ENCODE results near the gene FAM107B.

FAM107B gene

GRCh38 chr10:14758451-14758850 lies 16.2 kb downstream of the FAM107B start:
- ChIA-PET POLR2A (no interaction called here), CTCF (no interaction called here)

GRCh38 chr10:14757986-14758385 lies 16.7 kb downstream of the FAM107B start:
- ChIA-PET CTCF (no interaction called here), POLR2A (no interaction called here)
- H3K4me3 ChIP-seq (ENCODE audit: low read depth, low read length): no peak overlapping the region
- no peak for TF ChIP-seq CTCF (IDR thresholded peaks at IDR 0.05; ENCODE audit: insufficient read depth, low read length, missing control alignments)
- no peak for DNase-seq (ENCODE audit: low read depth, low spot score)

More at GRCh38 chr10:14758451-14758850, 16.2 kb downstream of the FAM107B start:
- no peak for DNase-seq (ENCODE audit: low read depth, low spot score)
- no peak overlapping the region for H3K4me3 ChIP-seq (ENCODE audit: low read depth, low read length)
- TF ChIP-seq CTCF (IDR thresholded peaks at IDR 0.05; ENCODE audit: insufficient read depth, low read length, missing control alignments): no peak

- no peak overlapping the region for H3K4me3 ChIP-seq (ENCODE audit: low read depth, low read length)
- POLR2A ChIA-PET: no interaction called here
- no peak for TF ChIP-seq CTCF (IDR thresholded peaks at IDR 0.05; ENCODE audit: insufficient read depth, low read length, missing control alignments)
- CTCF ChIA-PET: no interaction called here
- no peak for DNase-seq (ENCODE audit: low read depth, low spot score)
These were observed 17.3 kb downstream of the FAM107B start for GRCh38 chr10:14757394-14757793.

- no peak for TF ChIP-seq CTCF (IDR thresholded peaks at IDR 0.05; ENCODE audit: insufficient read depth, low read length, missing control alignments)
- POLR2A ChIA-PET: no interaction called here
- CTCF ChIA-PET: no interaction called here
- no peak for DNase-seq (ENCODE audit: low read depth, low spot score)
- H3K4me3 ChIP-seq (ENCODE audit: low read depth, low read length): no peak overlapping the region
These were observed 21.3 kb downstream of the FAM107B start for GRCh38 chr10:14753441-14753840.

- CTCF ChIA-PET: no interaction called here
- no peak for TF ChIP-seq CTCF (IDR thresholded peaks at IDR 0.05; ENCODE audit: insufficient read depth, low read length, missing control alignments)
- POLR2A ChIA-PET: no interaction called here
- DNase-seq (ENCODE audit: low read depth, low spot score): no peak
- no peak overlapping the region for H3K4me3 ChIP-seq (ENCODE audit: low read depth, low read length)
These were observed 22.8 kb downstream of the FAM107B start for GRCh38 chr10:14751921-14752320.

GRCh38 chr10:14751014-14751896 lies 23.4 kb downstream of the FAM107B start:
- no peak for DNase-seq (ENCODE audit: low read depth, low spot score)
- CTCF ChIA-PET: interaction anchor here (1.5 kb wide), 1 partner anchor 13 kb away, joined by 3 read pairs; no protein-coding TSS in a partner anchor
- H3K4me3 ChIP-seq (ENCODE audit: low read depth, low read length): no peak overlapping the region
- POLR2A ChIA-PET: no interaction called here
- TF ChIP-seq CTCF (IDR thresholded peaks at IDR 0.05; ENCODE audit: insufficient read depth, low read length, missing control alignments): no peak
